Right ventricle myocardium superior (tissue), 1 donor: ENCODE results near the gene GAK. TPM values are rescaled to one million over a fixed set of nuclear protein-coding genes. Genes with fewer than 3 reads are reported as not detected.

ENCODE experiments used
- ATAC-seq: fragments of 200-7000 bp; cut with Tn5 transposase; one replicate; pipeline ENCODE4 v1.9.1; 2020; ENCODE audit warnings: mild to moderate bottlenecking; ENCODE audit not compliant: poor library complexity
- DNase-seq: peaks from one replicate; pipeline ENCODE4 v3.0.0-alpha.2; 2020
- intact Hi-C: fragments of 100-400 bp; cut with DNase I; formaldehyde crosslinking; loops from one replicate; pipeline ENCODE4 v1.11.2; 2022
- total RNA-seq: library from RNA; stranded (reverse); fragmentation: NEBNext Ultra II Directional; extraction: Animal tissue kit (Norgen Biotek cat#: 25700); gene quantifications from one replicate; pipeline ENCODE4 v1.2.1, GENCODE V29; 2021
- donor health status: DM: no; HTN: yes; CAD: no; lungs with severe emphysema.

GAK gene
- total RNA-seq, 1 donor from 2014 or later, result 27.9 TPM

DNA sequence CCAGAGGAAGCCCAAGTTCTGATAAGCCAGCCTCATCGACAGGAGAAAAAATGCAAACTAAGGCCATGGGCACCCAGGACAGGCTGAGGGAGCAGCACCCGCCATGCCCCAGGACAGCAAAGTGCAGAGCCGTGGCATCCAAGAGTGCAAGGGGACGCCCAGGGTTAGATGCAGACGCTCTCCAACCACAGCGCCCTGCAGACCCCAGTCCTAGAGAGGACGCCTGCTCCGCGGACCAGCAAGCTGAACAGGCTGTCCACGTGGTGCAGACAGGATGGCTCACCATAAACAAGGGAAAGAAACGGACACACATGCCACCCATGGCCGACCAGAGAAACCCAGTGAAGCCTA is 32.6 kb downstream of the GAK start:
- intact Hi-C loops, result no loop called here
- DNase-seq (no peak), ATAC-seq (peak; percentile 5)

DNA sequence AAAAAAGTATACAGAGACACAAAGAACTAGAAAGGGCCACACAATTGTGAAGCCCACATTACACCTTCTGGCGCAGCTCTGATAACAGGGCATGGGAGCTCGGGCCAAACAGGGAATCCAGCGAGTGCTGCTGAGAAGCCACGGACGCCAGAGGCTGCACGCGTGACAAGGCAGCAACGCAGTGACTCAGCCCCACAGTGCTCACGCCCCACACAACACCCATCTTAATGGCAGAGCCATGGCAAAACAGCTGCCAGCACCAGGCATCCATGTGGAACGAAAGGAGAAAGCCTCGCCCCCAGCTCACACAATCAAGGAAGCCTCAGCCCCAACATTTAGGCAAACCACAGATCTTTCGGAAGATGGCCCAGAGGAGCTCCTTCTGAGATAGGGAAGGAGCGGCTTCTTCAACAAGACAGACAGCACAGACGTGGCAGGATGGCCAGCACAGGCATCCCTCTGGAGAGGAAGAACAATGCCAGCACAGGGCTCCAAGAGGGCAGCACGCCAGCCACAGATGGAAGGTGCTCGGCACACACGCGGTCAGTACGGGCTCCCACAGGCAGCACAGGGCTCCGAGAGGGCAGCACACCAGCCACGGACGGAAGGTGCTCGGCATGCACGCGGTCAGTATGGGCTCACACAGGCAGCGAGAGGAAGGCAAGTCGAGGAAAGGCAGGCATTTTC is 33.1 kb downstream of the GAK start:
- ATAC-seq, result peak; percentile 78
- intact Hi-C loops, result no loop called here
- DNase-seq, result peak; percentile 65

DNA sequence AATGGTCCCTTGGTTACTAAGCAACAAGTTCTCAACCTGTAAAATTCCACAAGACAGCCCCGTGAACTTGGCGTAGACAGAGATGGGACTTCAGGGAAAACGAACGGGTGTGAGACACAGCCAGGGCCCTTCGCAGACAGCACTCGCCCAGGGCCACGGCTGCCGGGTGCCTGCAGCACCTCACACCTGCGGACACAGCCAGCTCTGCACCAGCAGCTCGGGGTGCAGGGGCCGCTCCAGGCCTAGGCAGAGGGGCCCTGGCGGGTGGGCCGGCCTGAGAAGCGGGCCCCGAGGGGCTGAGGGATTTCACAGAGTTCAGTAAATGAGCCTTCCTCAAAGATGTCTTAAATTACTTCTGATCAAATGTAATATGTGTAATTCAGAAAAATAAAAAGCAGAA is 34.0 kb downstream of the GAK start:
- ATAC-seq (no peak), DNase-seq (no peak)
- intact Hi-C loops, result no loop called here

DNA sequence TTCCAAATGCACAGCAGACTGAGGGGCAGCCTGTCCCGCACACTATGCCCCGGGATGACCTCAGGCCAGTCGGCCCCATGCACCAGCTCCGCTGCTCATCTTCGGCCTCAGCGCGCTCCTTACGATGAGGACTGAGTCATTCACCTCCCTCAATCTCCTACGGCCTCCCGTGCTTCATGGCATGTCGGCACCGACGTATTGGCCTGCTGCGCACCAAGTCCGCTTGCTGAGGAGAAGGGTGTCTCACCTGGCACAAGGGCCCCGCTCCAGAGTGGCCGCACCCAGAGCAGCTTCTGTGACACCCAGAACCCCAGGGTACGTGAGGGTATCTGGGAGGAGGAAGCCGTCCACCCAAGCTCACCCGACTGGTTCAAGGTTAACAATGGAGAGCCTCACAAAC is 35.5 kb downstream of the GAK start:
- DNase-seq (no peak), ATAC-seq (no peak)
- intact Hi-C loops, result no loop called here

DNA sequence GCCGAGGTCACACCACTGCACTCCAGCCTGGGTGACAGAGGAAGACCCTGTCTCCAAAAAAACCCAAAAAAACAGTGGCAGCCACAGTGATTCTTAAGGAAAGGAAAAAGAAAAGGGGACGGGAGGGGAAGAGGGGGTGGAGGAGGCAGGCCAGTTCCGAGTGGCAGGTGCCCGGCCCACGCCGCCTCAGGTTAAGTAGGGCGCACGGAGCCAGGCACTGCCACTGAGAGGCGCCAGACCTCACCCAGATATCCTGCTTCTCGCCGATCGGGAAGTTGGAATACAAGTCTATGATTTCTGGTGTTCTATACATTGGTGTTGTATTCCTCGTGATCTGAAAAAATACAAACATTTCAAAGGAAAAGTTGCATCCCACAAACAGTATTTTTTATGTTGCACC is 35.9 kb downstream of the GAK start:
- intact Hi-C loops, result no loop called here
- no peak for ATAC-seq
- DNase-seq, result no peak

GRCh38 chr4:895596-895995 is 36.5 kb downstream of the GAK start:
- DNase-seq, result no peak
- intact Hi-C loops, result no loop called here
- ATAC-seq, result no peak

DNA sequence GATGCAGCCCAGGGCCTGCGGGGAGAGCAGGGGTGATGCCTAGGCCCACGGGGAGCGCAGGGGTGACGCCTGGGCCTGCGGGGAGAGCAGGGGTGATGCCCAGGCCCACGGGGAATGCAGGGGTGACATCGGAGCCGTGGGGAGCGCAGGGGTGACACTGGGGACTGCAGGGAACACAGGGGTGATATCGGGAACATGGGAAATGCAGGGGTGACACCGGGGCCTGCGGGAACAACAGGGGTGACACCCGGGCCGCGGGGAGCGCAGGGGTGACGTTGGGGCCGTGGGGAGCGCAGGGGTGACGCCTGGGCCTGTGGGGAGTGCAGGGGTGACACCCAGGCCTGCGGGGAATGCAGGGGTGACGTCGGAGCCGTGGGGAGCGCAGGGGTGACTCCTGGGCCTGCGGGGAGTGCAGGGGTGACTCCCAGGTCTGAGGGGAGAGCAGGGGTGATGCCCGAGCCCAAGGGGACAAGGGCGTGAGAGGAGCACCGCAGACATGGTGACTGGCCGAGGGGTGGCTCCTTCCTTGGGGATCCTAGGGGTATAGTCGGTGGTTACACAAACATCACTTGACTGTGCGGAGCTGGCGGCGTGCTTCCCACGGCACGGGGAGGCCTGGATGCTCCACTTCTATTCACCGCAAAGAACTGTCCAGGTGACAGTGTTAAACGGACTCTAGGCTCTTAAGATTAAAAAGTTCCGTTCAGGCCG is 38.0 kb downstream of the GAK start:
- ATAC-seq, result no peak
- DNase-seq, result no peak

DNA sequence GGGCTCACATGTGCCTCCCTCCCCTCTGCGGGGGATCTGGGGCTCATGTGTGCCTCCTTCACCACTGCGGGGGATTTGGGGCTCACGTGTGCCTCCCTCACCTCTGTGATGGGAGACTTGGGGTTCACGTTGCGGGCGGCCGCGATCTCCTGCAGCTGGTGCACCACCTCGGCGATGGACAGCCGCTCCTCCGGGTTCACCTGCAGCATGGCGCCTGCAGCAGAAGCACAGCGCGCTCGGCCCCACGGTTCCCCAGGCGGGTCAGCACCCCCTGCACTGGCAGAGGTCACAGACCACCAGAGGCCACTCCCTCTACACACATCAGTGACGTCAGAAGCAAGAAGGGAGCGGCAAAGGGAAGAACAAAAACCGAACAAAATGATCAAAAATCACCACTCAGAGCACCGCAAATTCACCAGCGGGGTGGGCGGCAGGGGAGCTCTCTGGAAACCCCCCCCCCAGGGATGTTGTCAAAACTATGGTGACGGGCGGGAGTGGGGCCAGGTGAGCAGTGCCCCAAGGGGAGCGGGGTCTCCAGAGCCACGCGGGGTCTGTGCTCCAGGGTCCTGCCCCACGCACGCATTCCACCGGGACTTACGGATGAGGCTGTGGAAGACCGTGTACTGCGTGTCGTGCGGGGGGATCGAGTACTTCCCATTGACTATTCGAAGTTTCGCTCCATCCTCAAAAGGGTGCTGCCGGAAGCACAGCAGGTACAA is 38.7 kb downstream of the GAK start:
- intact Hi-C loops, result no loop called here
- no peak for DNase-seq
- no peak for ATAC-seq

More for the DNA sequence above, 38.0 kb downstream of the GAK start:
- intact Hi-C loops, result no loop called here

- ATAC-seq (no peak), DNase-seq (no peak)
- intact Hi-C loops, result no loop called here
Measured at GRCh38 chr4:892780-893179, 39.3 kb downstream of the GAK start.

GRCh38 chr4:891747-892146 is 40.4 kb downstream of the GAK start:
- intact Hi-C loops, result no loop called here
- no peak for ATAC-seq
- no peak for DNase-seq

GRCh38 chr4:890036-890695 is 42.0 kb downstream of the GAK start:
- ATAC-seq, result no peak
- no peak for DNase-seq
- intact Hi-C loops, result no loop called here

DNA sequence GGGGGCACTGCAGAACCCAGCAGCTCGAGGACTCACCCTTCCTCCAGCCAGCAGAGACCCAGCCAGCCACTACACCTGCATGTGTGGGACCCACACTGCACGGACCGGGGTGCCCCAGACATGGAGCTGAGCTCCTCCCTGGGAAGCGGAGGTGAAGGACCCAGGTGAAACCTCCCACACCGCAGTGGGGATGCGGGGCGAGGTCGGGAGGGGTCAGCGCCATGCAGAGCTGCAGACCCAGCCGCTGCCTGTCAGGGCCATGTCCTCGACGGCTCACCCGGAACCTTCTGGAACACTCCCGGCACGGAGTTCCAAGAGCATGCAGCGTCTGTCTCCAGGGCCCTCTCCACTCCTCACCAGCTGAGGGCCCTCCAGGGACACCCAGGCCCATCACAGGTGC is 42.6 kb downstream of the GAK start:
- intact Hi-C loops, result no loop called here

DNA sequence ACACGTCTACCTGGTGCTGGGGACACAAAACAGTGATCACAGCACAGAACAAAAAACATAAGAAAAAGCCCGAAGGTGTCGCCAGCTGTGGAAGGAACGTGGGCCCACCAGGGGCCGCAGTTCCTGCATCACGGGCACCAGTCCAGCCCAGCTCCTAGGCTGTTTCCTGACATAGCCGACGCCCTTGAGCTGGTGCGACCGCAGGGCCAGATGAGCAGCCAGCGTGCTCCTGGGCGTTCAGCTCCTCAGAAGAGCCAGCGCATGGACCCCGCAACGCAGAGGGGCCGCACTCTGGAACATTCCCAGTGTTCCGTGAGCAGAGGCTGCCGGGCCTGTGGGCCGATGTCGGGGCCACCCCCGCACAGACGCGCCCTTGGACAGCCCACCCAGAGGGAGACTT is 44.1 kb downstream of the GAK start:
- ATAC-seq (no peak), DNase-seq (no peak)
- intact Hi-C loops, result no loop called here

More for the DNA sequence above, 42.6 kb downstream of the GAK start:
- DNase-seq (no peak), ATAC-seq (no peak)

DNA sequence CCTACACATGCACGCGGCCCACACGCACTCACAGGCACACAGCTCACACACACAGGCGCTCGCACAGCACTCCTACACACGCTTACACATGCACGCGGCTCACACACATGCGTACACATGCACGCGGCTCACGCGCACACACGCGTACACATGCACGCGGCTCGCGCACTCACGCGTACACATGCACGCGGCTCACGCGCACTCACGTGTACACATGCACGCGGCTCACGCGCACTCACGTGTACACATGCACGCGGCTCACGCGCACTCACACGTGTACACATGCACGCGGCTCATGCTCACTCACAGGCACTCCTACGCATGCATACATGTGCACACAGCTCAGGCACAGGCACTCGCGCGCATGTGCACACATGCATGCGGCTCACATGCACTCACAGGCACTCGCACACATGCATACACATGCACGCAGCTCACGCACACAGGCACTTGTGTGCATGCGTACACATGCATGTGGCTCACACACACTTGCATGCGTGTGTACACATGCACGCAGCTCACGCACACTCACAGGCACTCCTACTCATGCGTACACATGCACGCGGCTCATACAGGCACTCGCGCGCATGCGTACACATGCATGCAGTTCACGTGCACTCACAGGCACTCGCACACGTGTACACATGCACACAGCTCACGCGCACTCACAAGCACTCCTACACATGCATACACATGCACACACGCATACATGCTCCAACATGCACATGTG is 44.9 kb downstream of the GAK start:
- intact Hi-C loops, result no loop called here

DNA sequence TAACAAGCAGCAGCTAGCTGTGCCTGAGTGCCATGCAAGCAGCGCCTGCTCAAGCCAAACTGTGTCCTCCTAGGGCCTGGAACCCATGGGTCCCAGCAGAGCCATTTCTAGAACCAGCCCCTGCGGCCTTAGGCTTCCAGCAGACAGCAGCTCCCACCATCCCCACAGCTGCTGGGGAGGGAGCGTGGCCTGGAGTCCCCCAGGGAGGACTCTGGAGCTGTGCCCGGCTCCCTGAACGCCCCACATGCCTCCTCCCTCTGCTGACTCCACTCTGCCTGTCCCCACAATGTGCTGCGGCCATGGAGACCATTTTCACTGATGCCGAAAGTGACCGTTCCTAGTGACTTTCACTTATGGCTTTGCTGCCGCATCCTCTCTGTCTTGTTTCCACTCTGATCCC is 45.9 kb downstream of the GAK start:
- intact Hi-C loops, result no loop called here
- ATAC-seq (peak; percentile 26), DNase-seq (no peak)

More for the DNA sequence above, 44.9 kb downstream of the GAK start:
- ATAC-seq (no peak), DNase-seq (no peak)

DNA sequence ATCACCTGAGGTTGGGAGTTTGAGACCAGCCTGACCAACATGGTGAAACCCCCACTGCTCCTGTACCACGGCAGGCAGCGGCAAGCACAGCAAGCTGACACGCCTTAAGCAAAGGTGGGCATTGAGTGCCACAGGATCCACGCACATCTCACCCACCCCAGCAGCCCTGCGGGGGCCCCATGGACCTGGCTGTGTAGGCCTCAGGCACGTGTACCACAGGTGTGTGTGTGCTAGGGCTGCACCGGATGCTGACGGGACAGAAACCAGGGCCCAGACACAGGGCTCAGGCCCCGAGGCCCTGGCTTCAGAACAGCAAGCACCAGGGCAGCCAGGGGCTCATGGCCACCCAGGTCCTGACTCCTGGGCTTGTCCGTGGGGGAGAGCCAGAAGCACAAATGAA is 46.8 kb downstream of the GAK start:
- intact Hi-C loops, result no loop called here
- no peak for ATAC-seq

DNA sequence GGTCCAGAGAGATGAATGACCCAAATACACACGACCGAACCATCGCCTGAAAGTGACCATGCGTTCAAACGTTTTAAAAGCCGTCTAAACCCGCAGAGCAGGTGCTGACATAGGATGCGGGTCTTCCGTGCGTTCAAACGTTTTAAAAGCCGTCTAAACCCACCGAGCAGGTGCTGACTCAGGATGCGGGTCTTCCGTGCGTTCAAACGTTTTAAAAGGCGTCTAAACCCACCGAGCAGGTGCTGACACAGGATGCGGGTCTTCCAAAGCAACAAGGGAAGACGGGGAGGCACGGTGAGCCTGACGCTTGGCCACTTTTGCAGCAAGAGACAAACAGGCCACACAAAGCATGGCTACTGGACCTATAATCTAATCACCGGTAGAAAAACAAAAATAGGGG is 47.2 kb downstream of the GAK start:
- ATAC-seq, result no peak
- no peak for DNase-seq
- intact Hi-C loops, result no loop called here

More for the DNA sequence above, 46.8 kb downstream of the GAK start:
- no peak for DNase-seq

DNA sequence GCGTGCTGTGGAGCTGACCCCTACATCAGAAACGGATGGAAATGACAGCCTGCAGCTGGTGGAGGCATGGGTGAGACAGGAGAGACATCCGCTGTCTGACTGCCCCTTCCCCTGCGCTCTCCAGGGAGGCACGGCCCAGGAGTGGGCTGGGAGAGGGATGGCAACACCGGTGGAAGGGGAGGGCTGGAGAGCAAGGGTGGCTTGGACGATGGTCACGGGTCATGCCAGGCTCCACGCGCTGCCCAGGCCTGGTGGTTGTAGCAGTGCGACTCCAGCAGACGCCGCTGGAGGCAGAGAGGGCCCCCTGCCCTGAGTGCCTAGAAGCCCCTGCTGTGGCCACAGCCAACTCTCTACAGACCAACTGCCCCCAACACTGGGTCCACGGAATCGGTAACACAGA is 47.9 kb downstream of the GAK start:
- intact Hi-C loops, result no loop called here
- DNase-seq, result no peak
- ATAC-seq, result no peak
